SK-N-SH (cell line): ENCODE data around the gene ARID1B. TPM values are rescaled to one million over a fixed set of nuclear protein-coding genes. Genes with fewer than 3 reads are reported as not detected.
A peak's percentile ranks its signal among the peaks of the same experiment; 100 is the strongest.

Source experiments
- CTCF ChIA-PET: fragments of 300-600, 350-600 bp; formaldehyde crosslinking; extraction: SDS; loops from one replicate; lab custom pipeline; 2021; lab: Yijun Ruan, JAX
- POLR2A ChIA-PET: fragments of 350-600 bp; sonication (Branson Sonifier 250); formaldehyde crosslinking; extraction: SDS; loops from one replicate; lab custom pipeline; 2020; ENCODE audit warnings: antibody characterized with exemption, inconsistent platforms; lab: Yijun Ruan, JAX
- DNase-seq: peaks from one replicate; pipeline ENCODE4 v3.0.0; 2012
- H2AFZ ChIP-seq: fragments of 200-600 bp; sonication (generic); 2 replicates; pipeline ENCODE4 v1.8.1; 2016; ENCODE audit warnings: antibody characterized with exemption, mild to moderate bottlenecking, low read depth
- H3F3A ChIP-seq: fragments of 200-600 bp; sonication (generic); replicated peaks from 2 replicates; pipeline ENCODE3; 2016; ENCODE audit warnings: antibody characterized with exemption, mild to moderate bottlenecking; ENCODE audit not compliant: insufficient read depth
- H3K27ac ChIP-seq, 2 experiments: fragments of 200-500 bp in 1 of 2; fragments of 200-600 bp in 1 of 2; sonication (Bioruptor generic) in 1 of 2; sonication (generic), shearing (Covaris generic) in 1 of 2; 2 replicates each; pipeline versions ENCODE4 v1.5.1 to v1.6.1; 2014 to 2016; ENCODE audit warnings: low read depth in 2 of 2, inconsistent platforms in 1 of 2, low read length in 1 of 2, mild to moderate bottlenecking in 1 of 2, mixed read lengths in 1 of 2
- H3K27me3 ChIP-seq: fragments of 200-600 bp; sonication (generic), shearing (Covaris generic); 2 replicates; pipeline ENCODE4 v1.6.1; 2016; ENCODE audit warnings: mixed run types; ENCODE audit not compliant: insufficient read depth
- H3K36me3 ChIP-seq, 2 experiments: fragments of 200-500 bp in 1 of 2; fragments of 200-600 bp in 1 of 2; sonication (Bioruptor generic) in 1 of 2; sonication (generic) in 1 of 2; replicated peaks in 1 of 2; 2 replicates each; pipeline versions ENCODE3 to v1.5.1; 2014 to 2016; ENCODE audit warnings: low read length in 1 of 2, mild to moderate bottlenecking in 1 of 2; ENCODE audit not compliant: insufficient read depth in 2 of 2, control insufficient read depth in 1 of 2
- H3K4me1 ChIP-seq, 2 experiments: fragments of 200-500 bp in 1 of 2; fragments of 200-600 bp in 1 of 2; sonication (Bioruptor generic) in 1 of 2; sonication (generic), shearing (Covaris generic) in 1 of 2; 2 replicates each; pipeline versions ENCODE4 v1.5.1 to v1.6.1; 2014 to 2016; ENCODE audit warnings: low read depth in 1 of 2, low read length in 1 of 2, mixed run types in 1 of 2; ENCODE audit not compliant: insufficient read depth in 2 of 2, control insufficient read depth in 1 of 2
- H3K4me2 ChIP-seq: fragments of 200-600 bp; sonication (generic), shearing (Covaris generic); 2 replicates; pipeline ENCODE4 v1.6.1; 2017; ENCODE audit warnings: mixed run types
- H3K4me3 ChIP-seq, 2 experiments: fragments of 200-500 bp in 1 of 2; fragments of 200-600 bp in 1 of 2; sonication (Bioruptor generic) in 1 of 2; sonication (generic), shearing (Covaris generic) in 1 of 2; 2 replicates each; pipeline versions ENCODE4 v1.5.1 to v1.8.1; 2014 to 2016; ENCODE audit warnings: low read depth in 2 of 2, inconsistent platforms in 1 of 2, low read length in 1 of 2, mild to moderate bottlenecking in 1 of 2, mixed read lengths in 1 of 2, moderate library complexity in 1 of 2
- H3K79me2 ChIP-seq: fragments of 200-600 bp; sonication (generic); 2 replicates; pipeline ENCODE4 v1.8.1; 2017; ENCODE audit warnings: mild to moderate bottlenecking; ENCODE audit not compliant: insufficient read depth
- H3K9ac ChIP-seq: fragments of 200-600 bp; sonication (generic); 2 replicates; pipeline ENCODE4 v1.6.1; 2017; ENCODE audit warnings: mixed run types
- H3K9me2 ChIP-seq: fragments of 200-600 bp; sonication (generic); 2 replicates; pipeline ENCODE4 v1.6.1; 2017; ENCODE audit warnings: mixed run types
- H3K9me3 ChIP-seq: fragments of 200-600 bp; sonication (generic); 2 replicates; pipeline ENCODE4 v1.6.1; 2017; ENCODE audit warnings: mixed run types, mild to moderate bottlenecking, moderate library complexity
- H4K20me1 ChIP-seq: fragments of 200-600 bp; sonication (generic); 2 replicates; pipeline ENCODE4 v1.6.1; 2017; ENCODE audit warnings: mild to moderate bottlenecking, mixed run types; ENCODE audit not compliant: insufficient read depth
- CHD2 ChIP-seq: fragments of 150-350 bp; IDR thresholded peaks from 2 replicates; pipeline ENCODE4 v1.6.1; 2018; ENCODE audit warnings: low read length; ENCODE audit not compliant: partially characterized antibody
- ELF1 ChIP-seq: IDR thresholded peaks from 2 replicates; pipeline ENCODE4 v1.4.0; 2012
- FOSL2 ChIP-seq: IDR thresholded peaks from 2 replicates; pipeline ENCODE4 v1.4.0; 2012; ENCODE audit warnings: low read depth, mild to moderate bottlenecking, moderate library complexity, borderline replicate concordance
- GABPA ChIP-seq: IDR thresholded peaks from 2 replicates; pipeline ENCODE4 v1.4.0; 2012; ENCODE audit warnings: low read depth, mild to moderate bottlenecking
- MAX ChIP-seq: IDR thresholded peaks from 2 replicates; pipeline ENCODE4 v1.4.0; 2012; ENCODE audit warnings: low read depth
- NFIC ChIP-seq: IDR thresholded peaks from 2 replicates; pipeline ENCODE4 v1.4.0; 2012; ENCODE audit warnings: borderline replicate concordance
- NRF1 ChIP-seq: IDR thresholded peaks from 2 replicates; pipeline ENCODE4 v1.6.1; 2012; ENCODE audit warnings: low read depth, mild to moderate bottlenecking, low read length
- RAD21 ChIP-seq: IDR thresholded peaks from 2 replicates; pipeline ENCODE4 v1.6.1; 2012; ENCODE audit warnings: mild to moderate bottlenecking, low read length
- TAF1 ChIP-seq: IDR thresholded peaks from 2 replicates; pipeline ENCODE4 v1.6.1; 2012; ENCODE audit warnings: low read depth, mild to moderate bottlenecking, low read length, moderate library complexity, borderline replicate concordance
- TEAD4 ChIP-seq: IDR thresholded peaks from 2 replicates; pipeline ENCODE4 v1.4.0; 2012; ENCODE audit warnings: mild to moderate bottlenecking, borderline replicate concordance; ENCODE audit not compliant: insufficient read depth
- USF1 ChIP-seq: IDR thresholded peaks from 2 replicates; pipeline ENCODE4 v1.4.0; 2012; ENCODE audit warnings: low read depth, borderline replicate concordance
- WGBS: methylation state at CpG from one replicate; pipeline ENCODE4 v1.1.6; 2017; ENCODE audit warnings: low lambda C conversion rate; 5-methylcytosine and 5-hydroxymethylcytosine counted together
- polyA plus RNA-seq, 3 experiments: library from polyadenylated mRNA; depleted of rRNA; stranded (reverse); fragments of >200 nt; gene quantifications; 2 replicates each; pipeline ENCODE4 v1.2.3, GENCODE V29; 2012
- TF ChIP-seq, protein P1 (sequence below): fragments of 200-600 bp; sonication (generic); IDR thresholded peaks from 2 replicates; pipeline ENCODE4 v1.6.1; 2017; ENCODE audit warnings: antibody characterized with exemption, mild to moderate bottlenecking, moderate library complexity

The ARID1B gene
- polyA plus RNA-seq, 1 of the 3 experiments (the other 2 are of a cell fraction) = 13.6 TPM

DNA sequence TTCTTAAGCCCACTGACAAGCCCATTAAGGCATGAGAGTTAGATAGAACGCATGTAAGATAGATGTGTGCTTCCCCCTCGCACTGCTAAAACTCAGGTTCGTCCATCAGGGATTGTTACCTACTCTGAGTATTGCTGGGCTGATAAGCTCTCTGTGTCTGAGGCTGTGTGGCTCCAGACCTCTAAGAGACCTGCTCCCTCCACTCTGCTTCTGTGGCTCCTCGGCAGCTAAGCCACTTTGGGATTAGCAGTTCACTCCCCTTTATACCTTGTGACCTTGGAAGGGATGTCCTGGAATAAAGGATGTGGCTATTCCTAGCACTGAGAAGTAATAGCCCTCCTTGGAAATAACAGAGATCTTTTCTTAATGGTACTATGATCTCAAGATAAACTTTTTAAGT, 381.3 kb downstream of the ARID1B start:
- Histone ChIP-seq H3K79me2 (peaks cover 8% of the 10 kb centered on the region; the same call in 1 of the 2 replicates), H3F3A (no peaks in the 10 kb centered on the region), H4K20me1 (no peaks in the 10 kb centered on the region), H3K4me2 (no peak overlapping the region), H2AFZ (no peak overlapping the region), H3K4me3 (no peak overlapping the region), H3K9ac (no peak overlapping the region), H3K27ac (no peak overlapping the region), H3K27me3 (no peaks in the 10 kb centered on the region), H3K36me3 (peaks cover 3 to 18% of the 10 kb centered on the region in 2 experiments), H3K9me2 (no peaks in the 10 kb centered on the region), H3K4me1 (peaks cover 0 to 28% of the 10 kb centered on the region in 2 experiments; a peak in 2 of 4 replicates), H3K9me3 (no peaks in the 10 kb centered on the region)
- POLR2A ChIA-PET = no interaction called here
- DNase-seq = no peak
- no peak for TF ChIP-seq NRF1
- no peak for TF ChIP-seq TAF1
- no peak for TF ChIP-seq GABPA
- TF ChIP-seq FOSL2 = no peak
- TF ChIP-seq CHD2 = no peak
- TF ChIP-seq MAX = no peak
- TF ChIP-seq ELF1 = no peak
- no peak for TF ChIP-seq NFIC
- 98% methylated on average over 4 of the region's 4 CpGs for WGBS
- CTCF ChIA-PET = interaction anchor here (1.9 kb wide), 1 partner anchor 116 kb away, joined by 5 read pairs; no protein-coding TSS in a partner anchor

- POLR2A ChIA-PET = no interaction called here
- H4K20me1 ChIP-seq = no peaks in the 10 kb centered on the region
- no peaks in the 10 kb centered on the region for H3K9me2 ChIP-seq
- no peaks in the 10 kb centered on the region for H3F3A ChIP-seq
- TF ChIP-seq USF1 (no peak), TEAD4 (no peak), RAD21 (0 out of 2 replicates have a peak, but pooled peaks have one; percentile 7)
- TF ChIP-seq, protein P1, sequence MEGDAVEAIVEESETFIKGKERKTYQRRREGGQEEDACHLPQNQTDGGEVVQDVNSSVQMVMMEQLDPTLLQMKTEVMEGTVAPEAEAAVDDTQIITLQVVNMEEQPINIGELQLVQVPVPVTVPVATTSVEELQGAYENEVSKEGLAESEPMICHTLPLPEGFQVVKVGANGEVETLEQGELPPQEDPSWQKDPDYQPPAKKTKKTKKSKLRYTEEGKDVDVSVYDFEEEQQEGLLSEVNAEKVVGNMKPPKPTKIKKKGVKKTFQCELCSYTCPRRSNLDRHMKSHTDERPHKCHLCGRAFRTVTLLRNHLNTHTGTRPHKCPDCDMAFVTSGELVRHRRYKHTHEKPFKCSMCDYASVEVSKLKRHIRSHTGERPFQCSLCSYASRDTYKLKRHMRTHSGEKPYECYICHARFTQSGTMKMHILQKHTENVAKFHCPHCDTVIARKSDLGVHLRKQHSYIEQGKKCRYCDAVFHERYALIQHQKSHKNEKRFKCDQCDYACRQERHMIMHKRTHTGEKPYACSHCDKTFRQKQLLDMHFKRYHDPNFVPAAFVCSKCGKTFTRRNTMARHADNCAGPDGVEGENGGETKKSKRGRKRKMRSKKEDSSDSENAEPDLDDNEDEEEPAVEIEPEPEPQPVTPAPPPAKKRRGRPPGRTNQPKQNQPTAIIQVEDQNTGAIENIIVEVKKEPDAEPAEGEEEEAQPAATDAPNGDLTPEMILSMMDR = 0 out of 2 replicates have a peak, but pooled peaks have one; percentile 12
- no peaks in the 10 kb centered on the region for H3K9me3 ChIP-seq
- no peak overlapping the region for H2AFZ ChIP-seq
- H3K36me3 ChIP-seq = peaks cover 3 to 18% of the 10 kb centered on the region in 2 experiments
- no peaks in the 10 kb centered on the region for H3K27me3 ChIP-seq
- CTCF ChIA-PET = interaction anchor here (1.2 to 3.1 kb wide), 5 partner anchors 16 to 124 kb away, joined by 4 to 11 read pairs (median 5); no protein-coding TSS in a partner anchor
- peaks cover 0 to 31% of the 10 kb centered on the region in 2 experiments; a peak in 2 of 4 replicates for H3K4me1 ChIP-seq
- H3K4me2 ChIP-seq = no peak overlapping the region
- 92% methylated on average over 2 of the region's 3 CpGs for WGBS
- no peak for DNase-seq
- no peak overlapping the region for H3K4me3 ChIP-seq
- H3K9ac ChIP-seq = no peak overlapping the region
- peaks cover 5% of the 10 kb centered on the region; the same call in 1 of the 2 replicates for H3K79me2 ChIP-seq
- H3K27ac ChIP-seq = no peak overlapping the region
Observed at GRCh38 chr6:157158897-157159296, 381.7 kb downstream of the ARID1B start.
